H9 (cell line): ENCODE results near the gene ZNF217. TPM values are rescaled to one million over a fixed set of nuclear protein-coding genes. Genes with fewer than 3 reads are reported as not detected.

ENCODE experiments used
- DNase-seq: peaks from one replicate; pipeline ENCODE4 v3.0.0-alpha.2; 2017
- H2AFZ ChIP-seq: one replicate; pipeline ENCODE4 v1.6.1; 2013; ENCODE audit warnings: mild to moderate bottlenecking, low read length, control low read depth, moderate library complexity
- H2AK5ac ChIP-seq: 2 replicates; pipeline ENCODE4 v1.6.1; 2013; ENCODE audit warnings: low read length, control low read depth, mixed read lengths; ENCODE audit not compliant: insufficient read length
- H2BK120ac ChIP-seq: one replicate; pipeline ENCODE4 v1.6.1; 2013; ENCODE audit warnings: low read depth, mild to moderate bottlenecking, low read length, control low read depth, inconsistent platforms; ENCODE audit not compliant: poor library complexity, severe bottlenecking
- H2BK12ac ChIP-seq: 2 replicates; pipeline ENCODE4 v1.6.1; 2013; ENCODE audit warnings: low read length, control low read depth, mixed read lengths, low read depth; ENCODE audit not compliant: insufficient read length
- H2BK15ac ChIP-seq: 2 replicates; pipeline ENCODE4 v1.6.1; 2013; ENCODE audit warnings: low read depth, low read length, control low read depth
- H2BK20ac ChIP-seq: one replicate; pipeline ENCODE4 v1.6.1; 2013; ENCODE audit warnings: low read depth, mild to moderate bottlenecking, low read length, control low read depth, inconsistent platforms; ENCODE audit not compliant: poor library complexity, severe bottlenecking
- H2BK5ac ChIP-seq: 2 replicates; pipeline ENCODE4 v1.6.1; 2013; ENCODE audit warnings: low read length, control low read depth, mixed read lengths; ENCODE audit not compliant: insufficient read length
- H3K14ac ChIP-seq: 2 replicates; pipeline ENCODE4 v1.6.1; 2013; ENCODE audit warnings: low read length, control low read depth; ENCODE audit not compliant: insufficient read depth
- H3K18ac ChIP-seq: 2 replicates; pipeline ENCODE4 v1.6.1; 2013; ENCODE audit warnings: low read depth, mild to moderate bottlenecking, mixed read lengths, low read length, control low read depth; ENCODE audit not compliant: insufficient read length
- H3K23ac ChIP-seq: 2 replicates; pipeline ENCODE4 v1.6.1; 2013; ENCODE audit warnings: low read length, control low read depth, mixed read lengths, low read depth; ENCODE audit not compliant: insufficient read length
- H3K23me2 ChIP-seq: 2 replicates; pipeline ENCODE4 v1.6.1; 2013; ENCODE audit warnings: low read depth, mild to moderate bottlenecking, mixed read lengths, low read length, control low read depth; ENCODE audit not compliant: insufficient read length, poor library complexity, severe bottlenecking
- H3K27ac ChIP-seq: 2 replicates; pipeline ENCODE4 v1.5.1; 2013; ENCODE audit warnings: low read length, control low read depth, mixed read lengths, low read depth; ENCODE audit not compliant: insufficient read length
- H3K27me3 ChIP-seq: 2 replicates; pipeline ENCODE4 v1.6.1; 2013; ENCODE audit warnings: low read length, control low read depth, inconsistent platforms; ENCODE audit not compliant: insufficient read depth
- H3K4ac ChIP-seq: 2 replicates; pipeline ENCODE4 v1.6.1; 2013; ENCODE audit warnings: low read depth, mild to moderate bottlenecking, control low read depth, inconsistent platforms, low read length, moderate library complexity
- H3K4me1 ChIP-seq: 2 replicates; pipeline ENCODE4 v1.6.1; 2013; ENCODE audit warnings: low read length, control low read depth, inconsistent platforms; ENCODE audit not compliant: insufficient read depth
- H3K4me2 ChIP-seq: 2 replicates; pipeline ENCODE4 v1.6.1; 2013; ENCODE audit warnings: low read length, control low read depth, mixed read lengths; ENCODE audit not compliant: insufficient read length, insufficient read depth
- H3K56ac ChIP-seq: 2 replicates; pipeline ENCODE4 v1.6.1; 2013; ENCODE audit warnings: low read depth, mild to moderate bottlenecking, mixed read lengths, low read length, control low read depth; ENCODE audit not compliant: insufficient read length
- H3K79me1 ChIP-seq: 2 replicates; pipeline ENCODE4 v1.6.1; 2013; ENCODE audit warnings: low read depth, mild to moderate bottlenecking, moderate library complexity, low read length, control low read depth, inconsistent platforms; ENCODE audit not compliant: insufficient read depth, poor library complexity, severe bottlenecking
- H3K79me2 ChIP-seq: 2 replicates; pipeline ENCODE4 v1.6.1; 2013; ENCODE audit warnings: low read length, control low read depth, inconsistent platforms; ENCODE audit not compliant: insufficient read depth
- H3K9ac ChIP-seq: 2 replicates; pipeline ENCODE4 v1.6.1; 2013; ENCODE audit warnings: low read length, control low read depth, mixed read lengths; ENCODE audit not compliant: insufficient read length; ENCODE audit errors: extremely low read depth
- H3K9me3 ChIP-seq: one replicate; pipeline ENCODE4 v1.6.1; 2013; ENCODE audit warnings: low read depth, low read length, inconsistent platforms; ENCODE audit not compliant: control insufficient read depth
- H3T11ph ChIP-seq: one replicate; pipeline ENCODE4 v1.6.1; 2013; ENCODE audit warnings: mild to moderate bottlenecking, low read length, control low read depth, inconsistent platforms
- H4K20me1 ChIP-seq: one replicate; pipeline ENCODE4 v1.6.1; 2013; ENCODE audit not compliant: control insufficient read depth, insufficient read length, insufficient read depth
- H4K5ac ChIP-seq: 2 replicates; pipeline ENCODE4 v1.6.1; 2013; ENCODE audit warnings: low read depth, mild to moderate bottlenecking, mixed read lengths, low read length, control low read depth; ENCODE audit not compliant: insufficient read length
- H4K8ac ChIP-seq: replicated peaks from 2 replicates; pipeline ENCODE4 v1.6.1; 2013; ENCODE audit warnings: low read length, control low read depth, mixed read lengths, low read depth; ENCODE audit not compliant: insufficient read length
- H4K91ac ChIP-seq: 2 replicates; pipeline ENCODE4 v1.6.1; 2013; ENCODE audit warnings: low read depth, mild to moderate bottlenecking, moderate library complexity, mixed read lengths, low read length, control low read depth; ENCODE audit not compliant: insufficient read length
- H3K27ac Mint-ChIP-seq, 3 experiments: 2 replicates in 2 of 3; 3 replicates in 1 of 3; pipeline ENCODE4 v1.8.0; 2020 to 2021; ENCODE audit warnings: mixed read lengths in 3 of 3, mild to moderate bottlenecking in 1 of 3, moderate library complexity in 1 of 3
- H3K27me3 Mint-ChIP-seq: 2 replicates; pipeline ENCODE4 v1.8.0; 2021; ENCODE audit warnings: low read depth, mild to moderate bottlenecking, moderate library complexity, mixed read lengths
- H3K36me3 Mint-ChIP-seq, 3 experiments: 2 replicates in 2 of 3; 3 replicates in 1 of 3; pipeline ENCODE4 v1.8.0; 2020 to 2021; ENCODE audit warnings: low read depth in 3 of 3, mixed read lengths in 3 of 3; ENCODE audit not compliant: insufficient read depth in 1 of 3
- H3K4me1 Mint-ChIP-seq, 2 experiments: 2 replicates each; pipeline ENCODE4 v1.8.0; 2020; ENCODE audit warnings: mixed read lengths in 2 of 2
- H3K4me3 Mint-ChIP-seq, 2 experiments: 2 replicates in 1 of 2; 3 replicates in 1 of 2; pipeline ENCODE4 v1.8.0; 2020 to 2021; ENCODE audit warnings: mild to moderate bottlenecking in 2 of 2, mixed read lengths in 2 of 2, moderate library complexity in 1 of 2
- H3K9me3 Mint-ChIP-seq, 2 experiments: 2 replicates in 1 of 2; 3 replicates in 1 of 2; pipeline ENCODE4 v1.8.0; 2020; ENCODE audit warnings: mild to moderate bottlenecking in 2 of 2, mixed read lengths in 2 of 2, moderate library complexity in 1 of 2
- WGBS: extraction: QIAGEN DNeasy Blood & Tissue Kit; methylation state at CpG from one replicate; pipeline ENCODE4 v1.1.7; 2013; ENCODE audit warnings: missing lambda C conversion rate, low lambda C conversion rate, mixed read lengths; ENCODE audit not compliant: insufficient read length; ENCODE audit errors: extremely low coverage; 5-methylcytosine and 5-hydroxymethylcytosine counted together
- total RNA-seq: library from RNA; stranded (reverse); gene quantifications from 2 replicates; pipeline ENCODE4 v1.2.1, GENCODE V29; 2021
- TF ChIP-seq, protein P1 (sequence below): fragments of 200-600 bp; sonication (generic); conservative IDR thresholded peaks from 3 replicates; pipeline ENCODE4 v1.8.0; 2021; ENCODE audit warnings: antibody characterized with exemption, mild to moderate bottlenecking

ZNF217 gene
- total RNA-seq, 1 experiment from 2014 or later, result 82.8 TPM

DNA sequence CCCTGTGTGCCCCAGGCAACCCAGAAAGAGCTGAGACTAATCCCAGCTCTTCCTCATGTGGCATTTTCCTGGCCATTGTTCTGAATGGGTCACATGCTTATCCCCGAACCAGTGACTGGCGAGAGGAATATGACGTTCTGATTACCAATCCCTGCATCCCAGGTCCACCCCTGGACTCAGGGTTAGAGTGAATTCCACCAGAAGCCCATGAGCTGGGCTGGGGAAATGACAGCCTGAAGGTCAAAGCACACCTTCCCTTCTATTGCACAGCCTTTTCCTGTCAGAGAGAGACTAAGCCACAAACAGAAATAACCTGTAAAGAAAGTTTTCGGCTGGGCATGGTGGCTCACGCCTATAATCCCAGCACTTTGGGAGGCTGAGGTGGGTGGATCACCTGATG lies 70.9 kb downstream of the ZNF217 start:
- H3K27me3 Mint-ChIP-seq, result no peaks in the 10 kb centered on the region; the same call in 1 of the 2 replicates
- Histone ChIP-seq H4K20me1 (no peaks in the 10 kb centered on the region), H3T11ph (no peak overlapping the region), H3K27ac (no peak overlapping the region), H4K91ac (no peak overlapping the region), H2BK15ac (no peak overlapping the region), H4K5ac (no peak overlapping the region), H3K18ac (no peak overlapping the region), H2BK20ac (no peak overlapping the region), H2AFZ (no peak overlapping the region), H3K79me1 (no peaks in the 10 kb centered on the region), H3K4me2 (no peak overlapping the region), H3K4ac (no peak overlapping the region), H4K8ac (no peak overlapping the region), H3K14ac (no peak overlapping the region), H3K9ac (no peak overlapping the region), H2BK120ac (no peak overlapping the region), H3K4me1 (no peaks in the 10 kb centered on the region), H3K27me3 (no peaks in the 10 kb centered on the region), H3K79me2 (no peaks in the 10 kb centered on the region), H3K23ac (no peak overlapping the region), H2AK5ac (no peak overlapping the region), H2BK12ac (no peak overlapping the region), H2BK5ac (no peak overlapping the region), H3K23me2 (no peaks in the 10 kb centered on the region), H3K9me3 (no peaks in the 10 kb centered on the region), H3K56ac (no peak overlapping the region)
- no CpG with 5 or more reads among the region's 5 CpGs for WGBS
- H3K36me3 Mint-ChIP-seq, result no peaks in the 10 kb centered on the region
- H3K4me1 Mint-ChIP-seq, result no peaks in the 10 kb centered on the region
- TF ChIP-seq, protein P1, sequence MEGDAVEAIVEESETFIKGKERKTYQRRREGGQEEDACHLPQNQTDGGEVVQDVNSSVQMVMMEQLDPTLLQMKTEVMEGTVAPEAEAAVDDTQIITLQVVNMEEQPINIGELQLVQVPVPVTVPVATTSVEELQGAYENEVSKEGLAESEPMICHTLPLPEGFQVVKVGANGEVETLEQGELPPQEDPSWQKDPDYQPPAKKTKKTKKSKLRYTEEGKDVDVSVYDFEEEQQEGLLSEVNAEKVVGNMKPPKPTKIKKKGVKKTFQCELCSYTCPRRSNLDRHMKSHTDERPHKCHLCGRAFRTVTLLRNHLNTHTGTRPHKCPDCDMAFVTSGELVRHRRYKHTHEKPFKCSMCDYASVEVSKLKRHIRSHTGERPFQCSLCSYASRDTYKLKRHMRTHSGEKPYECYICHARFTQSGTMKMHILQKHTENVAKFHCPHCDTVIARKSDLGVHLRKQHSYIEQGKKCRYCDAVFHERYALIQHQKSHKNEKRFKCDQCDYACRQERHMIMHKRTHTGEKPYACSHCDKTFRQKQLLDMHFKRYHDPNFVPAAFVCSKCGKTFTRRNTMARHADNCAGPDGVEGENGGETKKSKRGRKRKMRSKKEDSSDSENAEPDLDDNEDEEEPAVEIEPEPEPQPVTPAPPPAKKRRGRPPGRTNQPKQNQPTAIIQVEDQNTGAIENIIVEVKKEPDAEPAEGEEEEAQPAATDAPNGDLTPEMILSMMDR, result no peak
- no peak overlapping the region for H3K4me3 Mint-ChIP-seq
- no peaks in the 10 kb centered on the region for H3K9me3 Mint-ChIP-seq
- no peak overlapping the region; a peak in 1 of 7 replicates for H3K27ac Mint-ChIP-seq
- no peak for DNase-seq
